Activated CD4-positive, alpha-beta T cell treated with anti-CD3 and anti-CD28 coated beads, Interleukin-2, amount 10 ng/mL, durations not matched to agents 24 days and 14 days (primary cell): ENCODE results near the gene FGF2. TPM values are rescaled to one million over a fixed set of nuclear protein-coding genes. Genes with fewer than 3 reads are reported as not detected.
A peak's percentile ranks its signal among the peaks of the same experiment; 100 is the strongest.

ENCODE experiments used
- DNase-seq: peaks from one replicate; pipeline ENCODE4 v3.0.0; 2022
- H3K27ac Mint-ChIP-seq: one replicate; pipeline ENCODE4 v1.8.0; 2022; ENCODE audit warnings: mild to moderate bottlenecking, mixed read lengths
- H3K27me3 Mint-ChIP-seq: one replicate; pipeline ENCODE4 v1.8.0; 2022; ENCODE audit warnings: mixed read lengths
- H3K36me3 Mint-ChIP-seq: one replicate; pipeline ENCODE4 v1.8.0; 2022; ENCODE audit warnings: low read depth, mild to moderate bottlenecking, mixed read lengths
- H3K4me1 Mint-ChIP-seq: one replicate; pipeline ENCODE4 v1.8.0; 2021; ENCODE audit warnings: mixed read lengths
- H3K4me3 Mint-ChIP-seq: one replicate; pipeline ENCODE4 v1.8.0; 2022; ENCODE audit warnings: mild to moderate bottlenecking, moderate library complexity, mixed read lengths
- H3K9me3 Mint-ChIP-seq: one replicate; pipeline ENCODE4 v1.8.0; 2021; ENCODE audit warnings: mixed read lengths
- intact Hi-C: fragments of 100-400 bp; cut with micrococcal nuclease; formaldehyde crosslinking; loops from one replicate; pipeline ENCODE4 v1.15.1; 2023
- total RNA-seq: library from RNA; stranded (reverse); gene quantifications from 2 replicates; pipeline ENCODE4 v1.2.3, GENCODE V29; 2022

FGF2 gene
- total RNA-seq, 1 donor from 2014 or later = 13.8 TPM

- Mint-ChIP-seq H3K27ac (no peak overlapping the region), H3K4me3 (no peak overlapping the region), H3K36me3 (peaks cover 13% of the 10 kb centered on the region), H3K27me3 (no peaks in the 10 kb centered on the region), H3K9me3 (no peaks in the 10 kb centered on the region), H3K4me1 (peaks cover 2% of the 10 kb centered on the region)
- no peak for DNase-seq
- intact Hi-C loops = no loop called here
These were observed 73.1 kb downstream of the FGF2 start for GRCh38 chr4:122899682-122900081.

- H3K36me3 Mint-ChIP-seq = peaks cover 15% of the 10 kb centered on the region
- H3K4me3 Mint-ChIP-seq = no peak overlapping the region
- DNase-seq = no peak
- H3K27ac Mint-ChIP-seq = no peak overlapping the region
- H3K27me3 Mint-ChIP-seq = no peaks in the 10 kb centered on the region
- no peaks in the 10 kb centered on the region for H3K9me3 Mint-ChIP-seq
- intact Hi-C loops = no loop called here
- peaks cover 2% of the 10 kb centered on the region for H3K4me1 Mint-ChIP-seq
These were observed 73.7 kb downstream of the FGF2 start for GRCh38 chr4:122900314-122900713.

GRCh38 chr4:122901247-122902010 lies 74.8 kb downstream of the FGF2 start:
- H3K36me3 Mint-ChIP-seq = peaks cover 16% of the 10 kb centered on the region
- DNase-seq = no peak
- no peaks in the 10 kb centered on the region for H3K9me3 Mint-ChIP-seq
- no peak overlapping the region for H3K27ac Mint-ChIP-seq
- H3K4me3 Mint-ChIP-seq = no peak overlapping the region
- H3K27me3 Mint-ChIP-seq = no peaks in the 10 kb centered on the region
- H3K4me1 Mint-ChIP-seq = peaks cover 2% of the 10 kb centered on the region
- intact Hi-C loops = no loop called here

- intact Hi-C loops = no loop called here
- H3K4me1 Mint-ChIP-seq = peaks cover 1% of the 10 kb centered on the region
- no peak for DNase-seq
- H3K27ac Mint-ChIP-seq = no peak overlapping the region
- no peak overlapping the region for H3K4me3 Mint-ChIP-seq
- no peaks in the 10 kb centered on the region for H3K9me3 Mint-ChIP-seq
- no peaks in the 10 kb centered on the region for H3K27me3 Mint-ChIP-seq
- peaks cover 18% of the 10 kb centered on the region for H3K36me3 Mint-ChIP-seq
These were observed 77.2 kb downstream of the FGF2 start for GRCh38 chr4:122903766-122904288.

GRCh38 chr4:122906859-122907305 lies 80.3 kb downstream of the FGF2 start:
- no peaks in the 10 kb centered on the region for H3K9me3 Mint-ChIP-seq
- H3K27me3 Mint-ChIP-seq = no peaks in the 10 kb centered on the region
- H3K36me3 Mint-ChIP-seq = peaks cover 26% of the 10 kb centered on the region
- no peak for DNase-seq
- H3K27ac Mint-ChIP-seq = no peak overlapping the region
- intact Hi-C loops = no loop called here
- no peak overlapping the region for H3K4me3 Mint-ChIP-seq
- H3K4me1 Mint-ChIP-seq = peaks cover 5% of the 10 kb centered on the region

GRCh38 chr4:122908223-122908622 lies 81.6 kb downstream of the FGF2 start:
- Mint-ChIP-seq H3K27ac (no peak overlapping the region), H3K4me3 (no peak overlapping the region), H3K4me1 (peaks cover 5% of the 10 kb centered on the region), H3K9me3 (no peaks in the 10 kb centered on the region), H3K27me3 (no peaks in the 10 kb centered on the region), H3K36me3 (peaks cover 29% of the 10 kb centered on the region)
- intact Hi-C loops = no loop called here
- no peak for DNase-seq

- intact Hi-C loops = no loop called here
- DNase-seq = no peak
- Mint-ChIP-seq H3K9me3 (no peaks in the 10 kb centered on the region), H3K27me3 (no peaks in the 10 kb centered on the region), H3K4me3 (no peak overlapping the region), H3K4me1 (peaks cover 5% of the 10 kb centered on the region), H3K27ac (no peak overlapping the region), H3K36me3 (peaks cover 31% of the 10 kb centered on the region)
These were observed 83.1 kb downstream of the FGF2 start for GRCh38 chr4:122909683-122910082.

- intact Hi-C loops = no loop called here
- no peak overlapping the region for H3K4me3 Mint-ChIP-seq
These were observed 85.0 kb downstream of the FGF2 start for GRCh38 chr4:122911588-122911987.

GRCh38 chr4:122912810-122913575 lies 86.4 kb downstream of the FGF2 start:
- Mint-ChIP-seq H3K4me1 (peaks cover 4% of the 10 kb centered on the region), H3K9me3 (no peaks in the 10 kb centered on the region), H3K27ac (no peak overlapping the region), H3K27me3 (no peaks in the 10 kb centered on the region), H3K4me3 (no peak overlapping the region), H3K36me3 (peaks cover 34% of the 10 kb centered on the region)
- no peak for DNase-seq
- intact Hi-C loops = no loop called here

More at GRCh38 chr4:122911588-122911987, 85.0 kb downstream of the FGF2 start:
- no peak overlapping the region for H3K27ac Mint-ChIP-seq
- H3K27me3 Mint-ChIP-seq = no peaks in the 10 kb centered on the region
- H3K36me3 Mint-ChIP-seq = peaks cover 32% of the 10 kb centered on the region
- H3K4me1 Mint-ChIP-seq = peaks cover 5% of the 10 kb centered on the region
- no peaks in the 10 kb centered on the region for H3K9me3 Mint-ChIP-seq
- DNase-seq = no peak

GRCh38 chr4:122914292-122914904 lies 87.8 kb downstream of the FGF2 start:
- Mint-ChIP-seq H3K9me3 (no peaks in the 10 kb centered on the region), H3K4me3 (no peak overlapping the region), H3K27me3 (no peaks in the 10 kb centered on the region), H3K36me3 (peaks cover 31% of the 10 kb centered on the region), H3K4me1 (peaks cover 9% of the 10 kb centered on the region), H3K27ac (no peak overlapping the region)
- DNase-seq = no peak
- intact Hi-C loops = no loop called here

GRCh38 chr4:122914938-122915337 lies 88.3 kb downstream of the FGF2 start:
- Mint-ChIP-seq H3K36me3 (peaks cover 31% of the 10 kb centered on the region), H3K27me3 (no peaks in the 10 kb centered on the region), H3K4me1 (peaks cover 10% of the 10 kb centered on the region), H3K9me3 (no peaks in the 10 kb centered on the region), H3K27ac (no peak overlapping the region), H3K4me3 (no peak overlapping the region)
- no peak for DNase-seq
- intact Hi-C loops = no loop called here

- Mint-ChIP-seq H3K4me1 (peaks cover 16% of the 10 kb centered on the region), H3K36me3 (peaks cover 14% of the 10 kb centered on the region), H3K27ac (no peak overlapping the region), H3K9me3 (no peaks in the 10 kb centered on the region), H3K4me3 (no peak overlapping the region), H3K27me3 (no peaks in the 10 kb centered on the region)
- no peak for DNase-seq
- intact Hi-C loops = no loop called here
These were observed 91.1 kb downstream of the FGF2 start for GRCh38 chr4:122917731-122918130.

GRCh38 chr4:122920473-122920872 lies 93.8 kb downstream of the FGF2 start:
- peaks cover 8% of the 10 kb centered on the region for H3K36me3 Mint-ChIP-seq
- no peaks in the 10 kb centered on the region for H3K9me3 Mint-ChIP-seq
- no peak for DNase-seq
- intact Hi-C loops = loop anchor here (5.0 to 10.0 kb wide), 3 partner anchors 253 to 1016 kb away; partner anchors contain the start of gene BLTP1
- peaks cover 17% of the 10 kb centered on the region for H3K4me1 Mint-ChIP-seq
- H3K4me3 Mint-ChIP-seq = peak overlapping the region; percentile 62
- no peaks in the 10 kb centered on the region for H3K27me3 Mint-ChIP-seq
- no peak overlapping the region for H3K27ac Mint-ChIP-seq

GRCh38 chr4:122921300-122921699 lies 94.7 kb downstream of the FGF2 start:
- Mint-ChIP-seq H3K36me3 (peaks cover 6% of the 10 kb centered on the region), H3K4me3 (peak overlapping the region; percentile 62), H3K27me3 (no peaks in the 10 kb centered on the region), H3K9me3 (no peaks in the 10 kb centered on the region), H3K4me1 (peaks cover 17% of the 10 kb centered on the region), H3K27ac (peak overlapping the region; percentile 13)
- intact Hi-C loops = loop anchor here (5.0 to 10.0 kb wide), 3 partner anchors 254 to 1016 kb away; partner anchors contain the start of gene BLTP1
- no peak for DNase-seq
